Stomach (tissue), 4 donors: ENCODE results near the gene TTC7B.

Experiments used
- CTCF ChIP-seq, 7 experiments: fragments of 450-650 bp in 4 of 7; fragments of 200-600 bp in 3 of 7; sonication (generic) in 3 of 7; IDR thresholded peaks; one replicate each; pipeline ENCODE4 v1.5.1; 2016 to 2019; ENCODE audit warnings: antibody characterized with exemption in 7 of 7, control low read depth in 2 of 7, mild to moderate bottlenecking in 1 of 7
- POLR2AphosphoS5 ChIP-seq, 3 donors: sonication (generic); formaldehyde crosslinking; IDR thresholded peaks; one replicate each; pipeline ENCODE4 v1.6.1; 2016; ENCODE audit warnings: antibody characterized with exemption in 3 of 3

GRCh38 chr14:90715495-90715894 is 100.7 kb downstream of the TTC7B start:
- TF ChIP-seq CTCF (IDR thresholded peaks at IDR 0.05) = no peak
- TF ChIP-seq POLR2AphosphoS5 (IDR thresholded peaks at IDR 0.05) = no peak
